Subcutaneous adipose tissue (tissue), 4 donors: ENCODE results near the gene NF2. TPM values are rescaled to one million over a fixed set of nuclear protein-coding genes. Genes with fewer than 3 reads are reported as not detected.

Experiments used
- total RNA-seq, 4 donors: library from RNA; depleted of rRNA; stranded (reverse); fragments of >200 nt; gene quantifications; one replicate each; pipeline ENCODE4 v1.1.0, GENCODE V29; 2016
- TF ChIP-seq, protein P1 (sequence below): fragments of 450-650 bp; IDR thresholded peaks from one replicate; pipeline ENCODE4 v1.5.1; 2016; ENCODE audit warnings: low read depth, mild to moderate bottlenecking, control low read depth, antibody characterized with exemption, moderate library complexity

NF2 gene
- total RNA-seq: 10 to 100 TPM; 18.9 to 28.6 (median 20.7) TPM

DNA sequence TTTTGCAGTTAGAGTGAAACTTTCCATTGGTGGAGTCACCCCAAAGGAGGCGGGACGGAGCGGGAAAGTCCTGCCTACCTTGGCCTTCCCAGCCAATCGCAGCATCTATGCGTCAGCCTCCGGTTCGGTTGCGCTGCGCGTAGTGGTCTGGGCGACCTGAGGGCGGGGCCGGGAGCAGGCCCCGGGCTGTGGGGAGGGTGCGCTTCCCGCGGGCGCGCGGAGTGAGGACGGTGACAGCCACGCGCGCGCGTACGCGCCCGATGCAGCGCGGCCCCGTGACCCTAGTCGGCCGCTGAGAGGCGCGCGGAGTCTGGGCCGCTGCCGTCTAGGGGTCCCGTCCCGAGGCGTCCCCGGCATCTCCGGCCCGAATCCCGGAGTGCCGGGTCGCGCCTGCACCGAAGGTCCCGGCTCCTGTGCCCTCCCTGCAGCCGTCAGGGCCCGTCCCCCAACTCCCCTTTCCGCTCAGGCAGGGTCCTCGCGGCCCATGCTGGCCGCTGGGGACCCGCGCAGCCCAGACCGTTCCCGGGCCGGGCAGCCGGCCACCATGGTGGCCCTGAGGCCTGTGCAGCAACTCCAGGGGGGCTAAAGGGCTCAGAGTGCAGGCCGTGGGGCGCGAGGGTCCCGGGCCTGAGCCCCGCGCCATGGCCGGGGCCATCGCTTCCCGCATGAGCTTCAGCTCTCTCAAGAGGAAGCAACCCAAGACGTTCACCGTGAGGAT lies at the start of gene NF2:
NF2 (plus strand) TSS at position 276 of the 718 bp plus-strand sequence; CDS start at position 642, 366 bp downstream.
- TF ChIP-seq, protein P1, sequence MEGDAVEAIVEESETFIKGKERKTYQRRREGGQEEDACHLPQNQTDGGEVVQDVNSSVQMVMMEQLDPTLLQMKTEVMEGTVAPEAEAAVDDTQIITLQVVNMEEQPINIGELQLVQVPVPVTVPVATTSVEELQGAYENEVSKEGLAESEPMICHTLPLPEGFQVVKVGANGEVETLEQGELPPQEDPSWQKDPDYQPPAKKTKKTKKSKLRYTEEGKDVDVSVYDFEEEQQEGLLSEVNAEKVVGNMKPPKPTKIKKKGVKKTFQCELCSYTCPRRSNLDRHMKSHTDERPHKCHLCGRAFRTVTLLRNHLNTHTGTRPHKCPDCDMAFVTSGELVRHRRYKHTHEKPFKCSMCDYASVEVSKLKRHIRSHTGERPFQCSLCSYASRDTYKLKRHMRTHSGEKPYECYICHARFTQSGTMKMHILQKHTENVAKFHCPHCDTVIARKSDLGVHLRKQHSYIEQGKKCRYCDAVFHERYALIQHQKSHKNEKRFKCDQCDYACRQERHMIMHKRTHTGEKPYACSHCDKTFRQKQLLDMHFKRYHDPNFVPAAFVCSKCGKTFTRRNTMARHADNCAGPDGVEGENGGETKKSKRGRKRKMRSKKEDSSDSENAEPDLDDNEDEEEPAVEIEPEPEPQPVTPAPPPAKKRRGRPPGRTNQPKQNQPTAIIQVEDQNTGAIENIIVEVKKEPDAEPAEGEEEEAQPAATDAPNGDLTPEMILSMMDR: no peak

DNA sequence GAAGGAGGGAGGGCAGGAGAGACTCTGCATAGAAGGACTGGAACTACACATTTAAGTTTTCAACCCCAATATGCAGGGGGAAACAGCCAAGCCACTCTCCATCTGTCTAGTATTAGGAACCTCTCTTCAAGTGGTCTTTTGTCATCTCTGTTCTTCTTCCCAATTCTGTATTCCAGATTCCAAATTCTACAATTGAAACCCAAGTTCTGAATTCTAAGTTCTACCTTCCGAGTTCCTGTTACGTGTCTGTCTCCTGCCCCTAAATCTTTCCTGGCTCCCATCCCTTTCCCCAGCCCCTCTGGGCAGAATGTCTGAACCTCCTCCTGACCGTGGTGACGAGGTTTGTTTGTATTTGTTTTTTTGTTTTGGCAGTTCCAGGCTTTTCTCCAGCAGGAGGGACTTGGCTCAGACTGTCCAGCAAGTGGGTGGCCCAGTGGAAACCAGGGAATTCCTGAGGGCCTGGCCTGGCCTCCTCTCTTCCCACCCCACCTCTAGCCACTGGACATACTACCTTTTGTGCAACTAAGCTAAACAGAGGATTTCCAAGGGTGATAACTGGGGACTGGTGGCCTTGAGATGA lies 48.3 kb upstream of the NF2 start:
- TF ChIP-seq, protein P1: no peak

DNA sequence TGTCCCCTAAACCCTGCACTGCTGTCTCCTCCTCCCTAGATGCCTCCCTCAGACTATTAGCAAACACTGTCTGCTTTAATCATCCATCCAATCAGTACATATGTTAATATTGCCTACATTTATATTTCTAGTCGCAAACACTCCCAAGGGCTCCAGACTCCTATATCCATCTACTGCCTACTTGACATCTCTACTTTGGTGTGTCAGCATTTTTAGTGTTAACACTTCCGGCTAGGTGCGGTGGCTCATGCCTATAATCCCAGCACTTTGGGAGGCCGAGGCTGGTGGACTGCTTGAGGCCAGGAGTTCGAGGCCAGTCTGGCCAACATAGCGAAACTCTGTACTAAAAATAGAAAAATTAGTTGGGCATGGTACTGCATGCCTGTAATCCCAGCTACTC lies 44.4 kb upstream of the NF2 start:
- TF ChIP-seq, protein P1: no peak

DNA sequence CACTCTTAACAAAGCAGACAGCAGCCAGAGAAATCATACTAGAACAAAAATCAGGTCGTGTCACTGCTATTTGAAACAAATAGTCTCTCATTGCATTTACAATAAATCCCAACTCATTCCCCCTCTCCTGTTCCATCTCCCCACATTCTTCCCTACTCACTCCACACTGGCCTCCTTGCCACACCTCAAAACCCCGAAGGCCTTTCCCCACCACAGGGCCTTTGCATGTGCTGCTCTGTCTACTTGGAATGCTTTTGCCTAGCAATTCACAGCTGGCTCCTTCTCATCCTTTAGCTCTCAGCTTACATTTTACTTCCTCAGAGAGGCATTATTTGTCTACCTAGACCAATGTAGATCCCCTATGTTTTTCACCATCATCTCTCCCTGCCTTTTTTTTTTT lies 43.6 kb upstream of the NF2 start:
- TF ChIP-seq, protein P1: no peak

DNA sequence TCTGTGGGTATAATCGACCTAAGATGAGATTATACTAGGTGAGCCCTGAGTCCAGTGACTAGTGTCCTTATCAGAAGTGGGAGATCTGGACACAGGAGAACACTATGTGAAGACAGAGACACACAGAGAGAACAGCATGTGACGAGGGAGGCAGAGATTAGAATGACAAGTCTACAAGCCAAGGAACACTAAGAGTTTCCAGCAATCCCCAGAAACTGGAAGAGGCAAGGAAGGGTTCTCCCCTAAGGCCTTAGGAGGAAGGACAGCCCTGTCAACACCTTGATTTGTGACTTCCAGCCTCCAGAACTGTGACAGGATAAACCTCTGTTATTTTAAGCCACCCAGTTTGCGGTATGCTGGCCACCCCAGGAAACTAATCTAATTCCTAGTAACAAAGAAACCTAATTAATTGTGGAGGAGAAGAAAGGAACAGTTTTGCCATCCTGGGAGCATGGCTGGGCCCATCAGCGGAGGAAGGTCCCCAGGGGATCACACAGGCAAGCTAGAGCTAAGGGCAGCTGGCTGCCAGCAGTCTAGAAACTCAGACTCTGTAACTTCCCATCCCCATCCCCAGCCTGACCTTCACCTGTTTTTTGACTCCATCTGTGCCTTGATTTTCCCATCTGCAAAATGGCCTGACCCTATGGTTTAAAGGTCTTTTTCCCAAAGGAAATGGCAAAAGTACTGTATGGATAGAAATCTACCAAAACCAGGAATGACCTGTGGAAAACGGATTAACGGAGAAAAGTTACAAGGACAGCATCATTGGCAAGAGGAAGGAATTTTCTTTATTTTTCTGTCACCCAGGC lies 39.6 kb upstream of the NF2 start:
- TF ChIP-seq, protein P1: no peak

DNA sequence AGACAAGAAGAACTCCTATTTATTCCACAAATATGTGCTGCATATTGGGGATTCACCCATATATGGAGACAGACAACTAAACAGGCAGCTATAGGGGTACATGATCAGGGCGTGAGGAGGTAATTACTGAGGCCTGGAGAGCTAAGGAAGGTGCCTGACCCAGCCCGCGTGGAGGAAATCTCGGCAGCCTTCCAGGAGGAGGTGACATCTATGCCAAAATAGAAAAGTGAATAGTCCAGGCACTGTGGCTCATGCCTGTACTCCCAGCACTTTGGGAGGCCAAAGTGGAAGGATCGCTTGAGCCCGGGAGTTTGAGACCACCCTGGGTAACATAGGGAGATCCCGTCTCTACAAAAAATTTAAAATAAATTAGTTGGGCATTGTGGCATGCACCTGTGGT lies 36.1 kb upstream of the NF2 start:
- TF ChIP-seq, protein P1: no peak

DNA sequence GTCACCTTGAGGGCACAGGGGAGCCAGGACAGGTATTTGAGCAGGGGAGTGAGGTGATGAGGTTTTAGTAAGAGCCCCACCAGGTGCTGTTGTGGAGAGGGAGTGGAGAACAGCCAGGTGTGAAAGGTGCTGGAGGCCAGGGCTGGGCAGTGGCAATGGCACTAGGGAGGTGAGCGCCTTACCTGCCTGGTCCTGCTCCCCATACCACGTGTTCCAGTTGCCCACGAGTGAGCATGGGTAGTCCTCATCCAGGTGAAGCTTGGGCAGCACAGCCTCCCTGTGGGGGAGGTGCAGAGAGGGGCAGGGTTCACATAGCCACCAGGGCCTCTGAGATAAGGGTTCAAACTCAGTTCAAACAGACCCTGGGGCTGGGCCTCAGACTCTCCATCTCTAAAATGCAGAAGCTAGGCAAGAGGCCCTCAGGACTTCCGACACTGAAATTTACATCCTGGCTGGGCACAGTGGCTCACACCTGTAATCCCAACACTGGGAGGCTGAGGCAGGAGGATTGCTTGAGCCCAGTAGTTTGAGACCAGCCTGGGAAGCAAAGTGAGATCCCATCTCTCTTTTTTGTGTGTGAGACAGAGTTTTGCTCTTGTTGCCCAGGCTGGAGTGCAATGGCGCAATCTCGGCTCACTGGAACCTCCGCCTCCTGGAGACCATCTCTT lies 34.3 kb upstream of the NF2 start:
- TF ChIP-seq, protein P1: no peak
